Hepatocyte (in vitro differentiated cells): Measurements from ENCODE around the gene KRAS.

Source experiments
- EZH2 ChIP-seq: fragments of 200-600 bp; sonication (generic); IDR thresholded peaks from 2 replicates; pipeline ENCODE4 v1.6.1; 2016; ENCODE audit warnings: antibody characterized with exemption, mild to moderate bottlenecking, borderline replicate concordance
- EZH2phosphoT487 ChIP-seq: fragments of 200-600 bp; sonication (generic); IDR thresholded peaks from one replicate; pipeline ENCODE4 v1.6.1; 2018; ENCODE audit warnings: antibody characterized with exemption, mild to moderate bottlenecking, low read depth, moderate library complexity; ENCODE audit not compliant: unreplicated experiment, severe bottlenecking
- TF ChIP-seq, protein P1 (sequence below): fragments of 200-600 bp; sonication (generic); IDR thresholded peaks from 2 replicates; pipeline ENCODE4 v1.5.1; 2016; ENCODE audit warnings: antibody characterized with exemption, mild to moderate bottlenecking; ENCODE audit not compliant: poor library complexity

- TF ChIP-seq, protein P1, sequence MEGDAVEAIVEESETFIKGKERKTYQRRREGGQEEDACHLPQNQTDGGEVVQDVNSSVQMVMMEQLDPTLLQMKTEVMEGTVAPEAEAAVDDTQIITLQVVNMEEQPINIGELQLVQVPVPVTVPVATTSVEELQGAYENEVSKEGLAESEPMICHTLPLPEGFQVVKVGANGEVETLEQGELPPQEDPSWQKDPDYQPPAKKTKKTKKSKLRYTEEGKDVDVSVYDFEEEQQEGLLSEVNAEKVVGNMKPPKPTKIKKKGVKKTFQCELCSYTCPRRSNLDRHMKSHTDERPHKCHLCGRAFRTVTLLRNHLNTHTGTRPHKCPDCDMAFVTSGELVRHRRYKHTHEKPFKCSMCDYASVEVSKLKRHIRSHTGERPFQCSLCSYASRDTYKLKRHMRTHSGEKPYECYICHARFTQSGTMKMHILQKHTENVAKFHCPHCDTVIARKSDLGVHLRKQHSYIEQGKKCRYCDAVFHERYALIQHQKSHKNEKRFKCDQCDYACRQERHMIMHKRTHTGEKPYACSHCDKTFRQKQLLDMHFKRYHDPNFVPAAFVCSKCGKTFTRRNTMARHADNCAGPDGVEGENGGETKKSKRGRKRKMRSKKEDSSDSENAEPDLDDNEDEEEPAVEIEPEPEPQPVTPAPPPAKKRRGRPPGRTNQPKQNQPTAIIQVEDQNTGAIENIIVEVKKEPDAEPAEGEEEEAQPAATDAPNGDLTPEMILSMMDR = no peak
- TF ChIP-seq EZH2 (no peak), EZH2phosphoT487 (no peak)
Observed at GRCh38 chr12:25242981-25243679, 7.6 kb downstream of the KRAS start.
